Activated B cell treated with CpG ODN at 0.5 μM for 24 hours (primary cell): ENCODE results near the gene VAV2. TPM values are rescaled to one million over a fixed set of nuclear protein-coding genes. Genes with fewer than 3 reads are reported as not detected.
A peak's percentile ranks its signal among the peaks of the same experiment; 100 is the strongest.

Source experiments
- ATAC-seq: fragments of 200-7000 bp; cut with Tn5 transposase; one replicate; pipeline ENCODE4 v1.10.0; 2021; ENCODE audit warnings: low read depth, mild to moderate bottlenecking, moderate library complexity
- CTCF ChIA-PET: fragments of 350-600 bp; sonication (Branson Sonifier 250); formaldehyde crosslinking; loops from one replicate; lab custom pipeline; 2021; ENCODE audit warnings: antibody characterized with exemption; lab: Charles Lee
- POLR2A ChIA-PET: fragments of 350-600 bp; sonication (Branson Sonifier 250); formaldehyde crosslinking; loops from one replicate; lab custom pipeline; 2021; ENCODE audit warnings: antibody characterized with exemption; lab: Charles Lee
- DNase-seq: peaks from one replicate; pipeline ENCODE4 v3.0.0; 2022
- H3K27ac Mint-ChIP-seq: one replicate; pipeline ENCODE4 v1.8.0; 2020; ENCODE audit warnings: mixed read lengths
- H3K27me3 Mint-ChIP-seq: one replicate; pipeline ENCODE4 v1.8.0; 2021; ENCODE audit warnings: mixed read lengths
- H3K36me3 Mint-ChIP-seq: one replicate; pipeline ENCODE4 v1.8.0; 2021; ENCODE audit warnings: low read depth, mixed read lengths
- H3K4me1 Mint-ChIP-seq: one replicate; pipeline ENCODE4 v1.8.0; 2021; ENCODE audit warnings: mixed read lengths
- H3K4me3 Mint-ChIP-seq: one replicate; pipeline ENCODE4 v1.8.0; 2020; ENCODE audit warnings: mild to moderate bottlenecking, mixed read lengths
- H3K9me3 Mint-ChIP-seq: one replicate; pipeline ENCODE4 v1.8.0; 2020; ENCODE audit warnings: mixed read lengths
- intact Hi-C: fragments of 100-400 bp; cut with micrococcal nuclease; formaldehyde crosslinking; loops from one replicate; pipeline ENCODE4 v1.15.1; 2024
- total RNA-seq: library from RNA; stranded (reverse); gene quantifications from 2 replicates; pipeline ENCODE4 v1.2.3, GENCODE V29; 2022
- TF ChIP-seq, protein P1 (sequence below): fragments of 200-600 bp; IDR thresholded peaks from one replicate; pipeline ENCODE4 v1.8.0; 2022; ENCODE audit warnings: antibody characterized with exemption, mild to moderate bottlenecking

The VAV2 gene
- total RNA-seq, 1 donor from 2014 or later, result 99.6 TPM

DNA sequence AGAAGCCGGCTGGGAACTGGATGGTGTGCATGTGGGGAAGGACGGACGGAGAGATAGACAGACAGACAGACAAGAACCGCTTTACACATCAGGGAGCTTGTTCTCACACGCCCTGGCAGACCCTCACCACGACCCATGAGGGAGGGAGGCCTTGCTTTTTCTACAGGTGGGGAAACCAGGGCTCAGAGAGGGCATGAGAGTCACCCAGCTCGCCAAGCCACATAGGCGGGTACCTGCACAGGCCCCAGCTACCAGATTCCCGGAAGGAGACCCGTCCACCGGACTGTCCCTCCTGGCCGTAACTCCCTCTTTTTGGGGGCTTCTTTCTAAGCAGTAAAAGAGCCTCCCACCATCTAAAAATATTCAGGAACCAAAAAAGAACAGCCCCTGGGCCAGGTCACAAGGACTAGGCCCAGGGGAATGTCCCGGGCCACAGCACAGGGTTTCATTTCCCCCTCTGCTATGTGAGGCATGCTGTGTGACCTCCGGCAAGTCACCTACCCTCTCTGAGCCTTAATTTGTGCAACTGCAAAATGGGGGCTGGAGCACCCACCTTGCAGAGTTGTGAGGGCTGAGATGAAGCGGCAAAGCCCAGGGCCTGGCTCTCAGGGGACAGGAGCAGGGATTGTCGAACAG lies 169.6 kb downstream of the VAV2 start:
- TF ChIP-seq, protein P1, sequence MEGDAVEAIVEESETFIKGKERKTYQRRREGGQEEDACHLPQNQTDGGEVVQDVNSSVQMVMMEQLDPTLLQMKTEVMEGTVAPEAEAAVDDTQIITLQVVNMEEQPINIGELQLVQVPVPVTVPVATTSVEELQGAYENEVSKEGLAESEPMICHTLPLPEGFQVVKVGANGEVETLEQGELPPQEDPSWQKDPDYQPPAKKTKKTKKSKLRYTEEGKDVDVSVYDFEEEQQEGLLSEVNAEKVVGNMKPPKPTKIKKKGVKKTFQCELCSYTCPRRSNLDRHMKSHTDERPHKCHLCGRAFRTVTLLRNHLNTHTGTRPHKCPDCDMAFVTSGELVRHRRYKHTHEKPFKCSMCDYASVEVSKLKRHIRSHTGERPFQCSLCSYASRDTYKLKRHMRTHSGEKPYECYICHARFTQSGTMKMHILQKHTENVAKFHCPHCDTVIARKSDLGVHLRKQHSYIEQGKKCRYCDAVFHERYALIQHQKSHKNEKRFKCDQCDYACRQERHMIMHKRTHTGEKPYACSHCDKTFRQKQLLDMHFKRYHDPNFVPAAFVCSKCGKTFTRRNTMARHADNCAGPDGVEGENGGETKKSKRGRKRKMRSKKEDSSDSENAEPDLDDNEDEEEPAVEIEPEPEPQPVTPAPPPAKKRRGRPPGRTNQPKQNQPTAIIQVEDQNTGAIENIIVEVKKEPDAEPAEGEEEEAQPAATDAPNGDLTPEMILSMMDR, result no peak
- peak; percentile 60 for DNase-seq
- peak; percentile 75 for ATAC-seq
- Mint-ChIP-seq H3K4me3 (peak overlapping the region; percentile 81), H3K9me3 (no peaks in the 10 kb centered on the region), H3K36me3 (peaks cover 25% of the 10 kb centered on the region), H3K27ac (peak overlapping the region; percentile 97), H3K4me1 (peaks cover 75% of the 10 kb centered on the region), H3K27me3 (no peaks in the 10 kb centered on the region)
- ChIA-PET CTCF (interaction anchor here (0.8 to 1.8 kb wide), 3 partner anchors 35 to 171 kb away, joined by 3 to 8 read pairs (median 3); no protein-coding TSS in a partner anchor), POLR2A (interaction anchor here (0.7 to 1.5 kb wide), 4 partner anchors 12 to 244 kb away, joined by 3 to 7 read pairs (median 5); no protein-coding TSS in a partner anchor)
- intact Hi-C loops, result loop anchor here (1.0 kb wide), 3 partner anchors 36 to 171 kb away; no protein-coding TSS in a partner anchor

DNA sequence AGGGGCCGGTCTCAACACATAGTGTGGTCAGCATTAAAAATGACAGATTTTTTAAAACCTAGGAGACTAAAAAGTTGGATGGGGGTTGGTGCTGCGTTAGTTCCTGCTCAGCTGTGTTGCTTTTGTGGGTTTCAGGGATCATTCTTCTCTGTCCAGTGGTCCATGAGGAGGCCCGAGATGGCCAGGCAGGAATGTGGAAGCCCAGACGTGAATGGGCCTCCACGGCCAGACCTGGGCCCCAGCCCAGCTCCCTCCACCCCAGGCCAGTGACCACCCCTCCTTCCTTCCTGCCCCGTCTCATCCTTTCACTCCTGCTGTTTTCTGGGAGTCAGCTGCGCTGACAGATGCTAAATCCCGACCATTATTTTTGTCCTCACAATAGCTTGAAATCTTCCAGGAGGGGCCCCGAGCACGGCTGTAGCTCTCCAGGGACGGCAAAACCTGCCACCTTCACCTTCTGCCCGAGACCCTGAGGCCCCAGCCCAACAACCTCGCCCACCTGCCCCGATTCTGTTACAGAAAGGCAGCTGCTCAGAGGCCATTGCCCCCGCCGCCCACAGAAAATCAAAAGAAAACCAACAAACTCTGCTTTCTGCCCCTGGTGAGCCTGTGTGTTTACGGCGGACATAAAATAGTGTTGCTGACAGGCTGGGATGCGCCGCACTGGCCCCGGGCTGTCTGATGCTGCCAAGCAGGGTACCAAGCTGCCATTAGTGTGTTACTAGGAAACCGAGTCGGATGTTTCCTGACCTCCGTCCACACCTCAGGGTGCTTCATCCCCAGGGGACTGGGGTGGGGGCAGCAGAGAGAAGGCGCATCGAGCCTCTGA lies 170.3 kb downstream of the VAV2 start:
- peaks cover 81% of the 10 kb centered on the region for H3K4me1 Mint-ChIP-seq
- no peaks in the 10 kb centered on the region for H3K9me3 Mint-ChIP-seq
- peak overlapping the region; percentile 81 for H3K4me3 Mint-ChIP-seq
- TF ChIP-seq, protein P1, result no peak
- peaks cover 28% of the 10 kb centered on the region for H3K36me3 Mint-ChIP-seq
- ChIA-PET CTCF (interaction anchor here (0.8 to 1.8 kb wide), 3 partner anchors 34 to 172 kb away, joined by 3 to 8 read pairs (median 3); no protein-coding TSS in a partner anchor), POLR2A (interaction anchor here (0.7 to 1.5 kb wide), 5 partner anchors 11 to 244 kb away, joined by 3 to 7 read pairs (median 5); no protein-coding TSS in a partner anchor)
- H3K27me3 Mint-ChIP-seq, result no peaks in the 10 kb centered on the region
- intact Hi-C loops, result loop anchor here (1.0 kb wide), 3 partner anchors 36 to 171 kb away; no protein-coding TSS in a partner anchor
- no peak for DNase-seq
- peak overlapping the region; percentile 97 for H3K27ac Mint-ChIP-seq
- ATAC-seq, result peak; percentile 56

DNA sequence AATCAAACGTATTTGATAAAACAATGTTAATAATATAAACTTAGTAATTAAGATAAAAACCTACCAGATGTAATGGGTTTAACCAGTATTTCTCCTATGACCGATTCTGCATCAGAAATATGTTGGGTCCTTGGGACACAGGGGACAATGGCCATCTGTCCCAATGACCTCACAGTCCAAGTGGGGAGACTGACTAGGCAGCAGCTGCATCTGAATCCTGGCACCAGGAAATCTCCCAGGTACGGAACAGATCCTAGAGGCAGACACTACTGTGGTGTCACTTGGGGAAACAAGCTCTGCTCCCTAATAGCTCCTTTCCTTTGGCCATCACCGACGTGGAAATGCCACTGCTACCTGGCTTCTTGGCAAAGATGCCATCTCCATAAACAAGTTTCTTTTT lies 172.2 kb downstream of the VAV2 start:
- CTCF ChIA-PET, result no interaction called here
- no peak overlapping the region for H3K4me3 Mint-ChIP-seq
- ATAC-seq, result no peak
- TF ChIP-seq, protein P1, result no peak
- peaks cover 79% of the 10 kb centered on the region for H3K4me1 Mint-ChIP-seq
- H3K36me3 Mint-ChIP-seq, result peaks cover 42% of the 10 kb centered on the region
- intact Hi-C loops, result no loop called here
- no peaks in the 10 kb centered on the region for H3K9me3 Mint-ChIP-seq
- peak overlapping the region; percentile 41 for H3K27ac Mint-ChIP-seq
- H3K27me3 Mint-ChIP-seq, result no peaks in the 10 kb centered on the region
- POLR2A ChIA-PET, result no interaction called here
- no peak for DNase-seq

DNA sequence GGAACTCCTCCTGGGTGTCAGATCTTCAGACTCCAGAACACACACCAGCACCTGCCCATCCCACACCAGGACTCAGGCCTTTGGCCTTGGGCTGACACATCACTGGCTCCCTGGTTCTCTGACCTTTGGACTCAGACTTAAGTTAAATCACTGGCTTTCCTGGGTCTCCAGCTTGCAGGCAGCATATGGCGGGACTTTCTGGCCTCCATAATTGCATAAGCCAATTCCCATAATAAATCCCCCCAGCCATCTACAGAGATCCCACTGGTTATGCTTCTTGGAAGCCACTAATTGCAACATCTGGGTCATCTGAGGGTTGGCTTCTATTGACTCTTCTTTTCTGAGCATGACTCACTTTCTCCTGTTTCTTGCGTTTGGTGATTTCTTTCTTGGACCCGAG lies 173.7 kb downstream of the VAV2 start:
- H3K4me1 Mint-ChIP-seq, result peaks cover 77% of the 10 kb centered on the region
- no peaks in the 10 kb centered on the region for H3K27me3 Mint-ChIP-seq
- TF ChIP-seq, protein P1, result no peak
- intact Hi-C loops, result no loop called here
- peak overlapping the region; percentile 9 for H3K4me3 Mint-ChIP-seq
- ATAC-seq (no peak), DNase-seq (no peak)
- peak overlapping the region; percentile 90 for H3K27ac Mint-ChIP-seq
- CTCF ChIA-PET, result interaction anchor here (1.8 kb wide), 1 partner anchor 176 kb away, joined by 8 read pairs; no protein-coding TSS in a partner anchor
- peaks cover 51% of the 10 kb centered on the region for H3K36me3 Mint-ChIP-seq
- POLR2A ChIA-PET, result interaction anchor here (1.1 to 1.2 kb wide), 2 partner anchors 128 to 150 kb away, joined by 5 to 7 read pairs; no protein-coding TSS in a partner anchor
- H3K9me3 Mint-ChIP-seq, result no peaks in the 10 kb centered on the region
